D721Med (cell line): Measurements from ENCODE around the gene DPP6.

Source experiments
- DNase-seq: peaks from one replicate; pipeline ENCODE4 v3.0.0; 2011; ENCODE audit warnings: low spot score; ENCODE audit not compliant: insufficient read length
- FAIRE-seq: peaks from 2 replicates; lab custom pipeline; 2011; peaks lifted over from hg19 to GRCh38; lab: Jason Lieb, UNC
- TF ChIP-seq, protein P1 (sequence below): IDR thresholded peaks from 2 replicates; pipeline ENCODE4 v1.5.1; 2012; ENCODE audit warnings: mild to moderate bottlenecking, control low read depth; ENCODE audit not compliant: insufficient read depth; ENCODE audit errors: missing control alignments

DPP6 gene

DNA sequence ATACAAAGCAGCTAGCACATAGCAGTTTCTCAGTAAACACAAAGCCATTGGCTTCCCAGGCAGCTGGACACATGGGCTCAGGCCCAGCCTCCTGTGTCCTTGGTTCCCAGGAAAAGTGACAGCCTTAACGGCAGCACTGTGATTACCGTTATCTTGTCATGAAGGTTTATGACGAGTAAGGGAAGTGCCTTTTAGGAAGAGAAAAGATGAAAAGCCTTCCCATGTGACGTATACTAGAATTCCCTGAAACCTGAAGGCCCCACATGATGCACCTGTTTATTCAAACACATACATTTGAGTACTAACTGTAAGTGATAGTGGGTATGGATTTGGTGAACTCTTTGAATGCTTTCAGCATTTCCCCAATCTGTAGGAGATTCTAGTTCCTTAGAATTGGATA is 244.2 kb downstream of the DPP6 start:
- DNase-seq (no peak), FAIRE-seq (no peak)
- TF ChIP-seq, protein P1, sequence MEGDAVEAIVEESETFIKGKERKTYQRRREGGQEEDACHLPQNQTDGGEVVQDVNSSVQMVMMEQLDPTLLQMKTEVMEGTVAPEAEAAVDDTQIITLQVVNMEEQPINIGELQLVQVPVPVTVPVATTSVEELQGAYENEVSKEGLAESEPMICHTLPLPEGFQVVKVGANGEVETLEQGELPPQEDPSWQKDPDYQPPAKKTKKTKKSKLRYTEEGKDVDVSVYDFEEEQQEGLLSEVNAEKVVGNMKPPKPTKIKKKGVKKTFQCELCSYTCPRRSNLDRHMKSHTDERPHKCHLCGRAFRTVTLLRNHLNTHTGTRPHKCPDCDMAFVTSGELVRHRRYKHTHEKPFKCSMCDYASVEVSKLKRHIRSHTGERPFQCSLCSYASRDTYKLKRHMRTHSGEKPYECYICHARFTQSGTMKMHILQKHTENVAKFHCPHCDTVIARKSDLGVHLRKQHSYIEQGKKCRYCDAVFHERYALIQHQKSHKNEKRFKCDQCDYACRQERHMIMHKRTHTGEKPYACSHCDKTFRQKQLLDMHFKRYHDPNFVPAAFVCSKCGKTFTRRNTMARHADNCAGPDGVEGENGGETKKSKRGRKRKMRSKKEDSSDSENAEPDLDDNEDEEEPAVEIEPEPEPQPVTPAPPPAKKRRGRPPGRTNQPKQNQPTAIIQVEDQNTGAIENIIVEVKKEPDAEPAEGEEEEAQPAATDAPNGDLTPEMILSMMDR, result no peak

GRCh38 chr7:154299736-154300135 is 247.5 kb downstream of the DPP6 start:
- FAIRE-seq, result no peak

DNA sequence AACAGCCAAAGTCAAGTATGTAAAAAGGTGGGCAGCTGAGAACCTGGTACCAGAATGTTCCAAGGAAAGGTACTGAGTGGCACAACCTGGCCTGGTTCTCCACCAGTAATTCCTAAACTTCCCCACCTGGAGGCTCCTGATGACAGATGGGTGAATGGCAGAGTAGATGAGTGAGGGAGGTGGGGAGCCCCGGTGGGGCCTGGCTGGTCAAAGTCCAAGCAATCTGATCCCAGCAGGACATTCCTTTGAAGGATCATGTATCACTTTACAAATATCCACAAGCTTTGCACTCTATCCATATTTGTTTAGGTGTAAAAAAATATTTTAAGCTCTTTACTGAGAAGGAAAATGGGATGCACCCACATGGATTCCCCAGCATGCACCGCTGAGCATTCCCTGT is 250.2 kb downstream of the DPP6 start:
- TF ChIP-seq, protein P1, result no peak
- no peak for DNase-seq
- FAIRE-seq, result no peak

More at GRCh38 chr7:154299736-154300135, 247.5 kb downstream of the DPP6 start:
- TF ChIP-seq, protein P1, result no peak
- no peak for DNase-seq

GRCh38 chr7:154304231-154304630 is 252.0 kb downstream of the DPP6 start:
- DNase-seq (no peak), FAIRE-seq (no peak)
- TF ChIP-seq, protein P1, result no peak

GRCh38 chr7:154304740-154305700 is 252.8 kb downstream of the DPP6 start:
- FAIRE-seq (no peak), DNase-seq (no peak)
- TF ChIP-seq, protein P1, result no peak

DNA sequence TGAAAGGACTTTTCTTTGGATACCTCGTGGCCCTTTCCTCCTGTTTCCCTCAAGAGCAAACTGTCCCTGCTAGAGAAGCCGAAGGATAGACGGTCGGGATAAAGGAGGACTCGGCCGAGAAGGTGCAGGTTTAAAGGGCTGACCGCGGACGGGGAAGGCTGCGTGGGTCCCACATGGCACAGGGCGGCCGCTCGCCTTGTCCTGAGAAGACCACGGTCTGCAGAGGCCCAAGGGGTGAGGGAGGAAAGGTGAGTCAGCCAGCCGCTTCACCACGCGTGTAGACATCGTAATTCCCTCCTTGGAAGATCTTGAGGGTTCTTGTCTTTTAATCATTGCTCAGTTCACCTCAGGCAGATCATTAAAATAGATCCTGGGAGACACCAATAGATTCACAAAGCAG is 253.8 kb downstream of the DPP6 start:
- no peak for FAIRE-seq
- DNase-seq, result no peak
- TF ChIP-seq, protein P1, result no peak

- FAIRE-seq (no peak), DNase-seq (no peak)
- TF ChIP-seq, protein P1, result no peak
These were observed 256.7 kb downstream of the DPP6 start for GRCh38 chr7:154308928-154309327.
